B cell (primary cell): ENCODE measurements around the gene MX1. TPM values are rescaled to one million over a fixed set of nuclear protein-coding genes. Genes with fewer than 3 reads are reported as not detected.

Experiments
- ATAC-seq: fragments of 200-7000 bp; cut with Tn5 transposase; one replicate; pipeline ENCODE4 v1.10.0; 2021; ENCODE audit warnings: low read depth, mild to moderate bottlenecking, moderate number of reproducible peaks, moderate library complexity
- CTCF ChIA-PET: fragments of 350-600 bp; sonication (Branson Sonifier 250); formaldehyde crosslinking; loops from one replicate; lab custom pipeline; 2021; ENCODE audit warnings: antibody characterized with exemption, inconsistent platforms; lab: Charles Lee
- POLR2A ChIA-PET: fragments of 350-600 bp; sonication (Branson Sonifier 250); formaldehyde crosslinking; loops from one replicate; lab custom pipeline; 2021; ENCODE audit warnings: antibody characterized with exemption; lab: Charles Lee
- DNase-seq: peaks from one replicate; pipeline ENCODE4 v3.0.0; 2013
- H2AFZ ChIP-seq: 2 replicates; pipeline ENCODE4 v1.6.1; 2012; ENCODE audit warnings: mild to moderate bottlenecking, low read depth, low read length; ENCODE audit not compliant: insufficient read depth, poor library complexity, severe bottlenecking
- H3K27ac ChIP-seq, 2 donors: 1 replicate in 1 of 2; 2 replicates in 1 of 2; pipeline ENCODE4 v1.5.1; 2012 to 2013; ENCODE audit warnings: low read length in 2 of 2, mild to moderate bottlenecking in 2 of 2, moderate library complexity in 1 of 2
- H3K27me3 ChIP-seq, 4 experiments: fragments of 200-600 bp in 1 of 4; sonication (generic) in 1 of 4; replicated peaks in 1 of 4; 1 replicate in 2 of 4; 2 replicates in 2 of 4; pipeline versions ENCODE4 v1.6.1 to v1.7.0; 2013 to 2016; ENCODE audit warnings: low read length in 3 of 4, mild to moderate bottlenecking in 2 of 4, mixed read lengths in 1 of 4, moderate library complexity in 1 of 4; ENCODE audit not compliant: insufficient read depth in 4 of 4, control insufficient read depth in 3 of 4; ENCODE audit errors: control extremely low read depth in 1 of 4
- H3K36me3 ChIP-seq, 2 experiments: replicated peaks in 1 of 2; 1 replicate in 1 of 2; 2 replicates in 1 of 2; pipeline versions ENCODE4 v1.6.1 to v1.7.1; 2013; ENCODE audit warnings: low read length in 1 of 2; ENCODE audit not compliant: insufficient read depth in 2 of 2, control insufficient read depth in 1 of 2; ENCODE audit errors: control extremely low read depth in 1 of 2, extremely low read depth in 1 of 2
- H3K4me1 ChIP-seq, 2 donors: fragments of 200-600 bp in 1 of 2; sonication (generic) in 1 of 2; 1 replicate in 1 of 2; 2 replicates in 1 of 2; pipeline versions ENCODE4 v1.5.1 to v1.6.1; 2013 to 2017; ENCODE audit warnings: low read length in 2 of 2; ENCODE audit not compliant: control insufficient read depth in 2 of 2, insufficient read depth in 2 of 2
- H3K4me2 ChIP-seq: replicated peaks from 2 replicates; pipeline ENCODE3; 2012; ENCODE audit warnings: mild to moderate bottlenecking, low read depth, low read length; ENCODE audit not compliant: poor library complexity, severe bottlenecking
- H3K4me3 ChIP-seq, 5 experiments: fragments of 200-600 bp in 1 of 5; sonication (generic) in 1 of 5; 1 replicate in 3 of 5; 2 replicates in 2 of 5; pipeline versions ENCODE4 v1.5.1 to v1.7.0; 2011 to 2016; ENCODE audit warnings: low read length in 4 of 5, mild to moderate bottlenecking in 4 of 5, low read depth in 2 of 5, control low read depth in 1 of 5, moderate library complexity in 1 of 5; ENCODE audit not compliant: insufficient read depth in 1 of 5; ENCODE audit errors: control extremely low read depth in 1 of 5, extremely low read depth in 1 of 5
- H3K79me2 ChIP-seq: fragments of 200-600 bp; sonication (generic); one replicate; pipeline ENCODE4 v1.6.0; 2016; ENCODE audit warnings: low read length; ENCODE audit not compliant: control insufficient read depth, insufficient read depth
- H3K9ac ChIP-seq: fragments of 200-600 bp; sonication (generic); 2 replicates; pipeline ENCODE4 v1.6.1; 2017; ENCODE audit warnings: mild to moderate bottlenecking, low read length, moderate library complexity
- H3K9me3 ChIP-seq, 3 donors: one replicate each; pipeline versions ENCODE4 v1.6.1 to v1.7.1; 2013; ENCODE audit warnings: low read length in 2 of 3; ENCODE audit not compliant: control insufficient read depth in 2 of 3, insufficient read depth in 1 of 3; ENCODE audit errors: control extremely low read depth in 1 of 3
- H4K20me1 ChIP-seq: 2 replicates; pipeline ENCODE4 v1.6.0; 2012; ENCODE audit warnings: mild to moderate bottlenecking, low read length; ENCODE audit not compliant: insufficient read depth, control insufficient read depth, poor library complexity, severe bottlenecking
- H3K27ac Mint-ChIP-seq: one replicate; pipeline ENCODE4 v1.8.0; 2021; ENCODE audit warnings: mixed read lengths
- H3K27me3 Mint-ChIP-seq: one replicate; pipeline ENCODE4 v1.8.0; 2021; ENCODE audit warnings: mixed read lengths
- H3K4me1 Mint-ChIP-seq: one replicate; pipeline ENCODE4 v1.8.0; 2021; ENCODE audit warnings: mixed read lengths
- H3K4me3 Mint-ChIP-seq: one replicate; pipeline ENCODE4 v1.8.0; 2021; ENCODE audit warnings: mixed read lengths
- H3K9me3 Mint-ChIP-seq: one replicate; pipeline ENCODE4 v1.8.0; 2022; ENCODE audit warnings: mixed read lengths; ENCODE audit not compliant: insufficient read depth
- CTCF ChIP-seq: fragments of 200-600 bp; IDR thresholded peaks from one replicate; pipeline ENCODE4 v1.8.0; 2022; ENCODE audit warnings: antibody characterized with exemption, mild to moderate bottlenecking
- EZH2 ChIP-seq: IDR thresholded peaks from 2 replicates; pipeline ENCODE4 v1.6.1; 2012; ENCODE audit warnings: borderline replicate concordance, low read depth, mild to moderate bottlenecking, moderate library complexity, low read length; ENCODE audit not compliant: insufficient read depth, poor library complexity, severe bottlenecking
- WGBS: methylation state at CpG from one replicate; pipeline ENCODE4 v1.1.5; 2013; ENCODE audit warnings: missing lambda C conversion rate; ENCODE audit not compliant: insufficient coverage; 5-methylcytosine and 5-hydroxymethylcytosine counted together
- intact Hi-C: fragments of 100-400 bp; cut with micrococcal nuclease; formaldehyde crosslinking; loops from one replicate; pipeline ENCODE4 v1.10.0; 2022
- polyA plus RNA-seq: library from polyadenylated mRNA; depleted of rRNA; stranded (reverse); fragments of >200 nt; gene quantifications from 2 replicates; pipeline ENCODE4 v1.2.3, GENCODE V29; 2012
- total RNA-seq, 2 donors: library from RNA; stranded (reverse); fragments of 120-200 nt in 1 of 2; gene quantifications; 1 replicate in 1 of 2; 2 replicates in 1 of 2; pipeline versions ENCODE4 v1.2.3 to v1.2.4, GENCODE V29; 2013 to 2022

Gene MX1
- total and polyA plus RNA-seq, 2 donors (not counting 1 experiment from before 2014, with no cell fraction given), result 57.6 to 62.9 TPM

- Histone ChIP-seq H3K79me2 (no peaks in the 10 kb centered on the region), H3K4me3 (no peak overlapping the region), H3K27ac (no peak overlapping the region), H4K20me1 (peaks cover 4% of the 10 kb centered on the region), H3K4me2 (no peak overlapping the region), H3K27me3 (no peaks in the 10 kb centered on the region), H3K36me3 (peaks cover 0 to 82% of the 10 kb centered on the region in 2 experiments), H3K4me1 (no peaks in the 10 kb centered on the region), H2AFZ (no peak overlapping the region), H3K9ac (no peak overlapping the region), H3K9me3 (no peaks in the 10 kb centered on the region)
- ChIA-PET POLR2A (no interaction called here), CTCF (interaction anchor here (1.6 to 2.6 kb wide), 3 partner anchors 8 to 169 kb away, joined by 4 to 16 read pairs (median 6); no protein-coding TSS in a partner anchor)
- intact Hi-C loops, result no loop called here
- Mint-ChIP-seq H3K27me3 (no peaks in the 10 kb centered on the region), H3K9me3 (no peaks in the 10 kb centered on the region), H3K4me1 (peaks cover 1% of the 10 kb centered on the region), H3K27ac (no peak overlapping the region), H3K4me3 (no peak overlapping the region)
- DNase-seq (no peak), ATAC-seq (no peak)
- 96% methylated on average over 9 of the region's 16 CpGs for WGBS
- no peak for TF ChIP-seq EZH2
- TF ChIP-seq CTCF, result no peak
These were observed 26.0 kb downstream of the MX1 start for GRCh38 chr21:41451753-41452676.

GRCh38 chr21:41453198-41453597 lies 27.2 kb downstream of the MX1 start:
- Mint-ChIP-seq H3K27ac (peak overlapping the region; percentile 46), H3K4me3 (no peak overlapping the region), H3K9me3 (no peaks in the 10 kb centered on the region), H3K4me1 (peaks cover 1% of the 10 kb centered on the region), H3K27me3 (no peaks in the 10 kb centered on the region)
- Histone ChIP-seq H4K20me1 (peaks cover 4% of the 10 kb centered on the region), H3K4me3 (no peak overlapping the region), H3K4me2 (no peak overlapping the region), H2AFZ (no peak overlapping the region), H3K9ac (no peak overlapping the region), H3K27me3 (no peaks in the 10 kb centered on the region), H3K4me1 (no peaks in the 10 kb centered on the region), H3K36me3 (peaks cover 0 to 79% of the 10 kb centered on the region in 2 experiments), H3K9me3 (no peaks in the 10 kb centered on the region), H3K79me2 (no peaks in the 10 kb centered on the region), H3K27ac (no peak overlapping the region)
- POLR2A ChIA-PET, result no interaction called here
- TF ChIP-seq EZH2, result no peak
- TF ChIP-seq CTCF, result no peak
- no peak for DNase-seq
- intact Hi-C loops, result no loop called here
- 100% methylated on average over 1 of the region's 3 CpGs for WGBS
- no peak for ATAC-seq
- CTCF ChIA-PET, result interaction anchor here (2.0 kb wide), 1 partner anchor 170 kb away, joined by 6 read pairs; no protein-coding TSS in a partner anchor
